Lower leg skin (tissue), 4 donors: ENCODE measurements around the gene INSL4. TPM values are rescaled to one million over a fixed set of nuclear protein-coding genes. Genes with fewer than 3 reads are reported as not detected.

Source experiments
- DNase-seq, 2 donors: peaks; one replicate each; pipeline ENCODE4 v3.0.0-alpha.2; 2019; ENCODE audit warnings: low spot score in 2 of 2
- H3K4me3 ChIP-seq: fragments of 200-600 bp; sonication (generic); 2 replicates; pipeline ENCODE4 v1.5.1; 2017; ENCODE audit warnings: mild to moderate bottlenecking, low read depth; ENCODE audit not compliant: poor library complexity, severe bottlenecking
- POLR2A ChIP-seq, 2 donors: fragments of 450-650 bp; IDR thresholded peaks; one replicate each; pipeline ENCODE4 v1.6.1; 2016 to 2017; ENCODE audit warnings: antibody characterized with exemption in 2 of 2, mild to moderate bottlenecking in 1 of 2, moderate library complexity in 1 of 2
- WGBS, 2 donors: methylation state at CpG; one replicate each; pipeline ENCODE4 v1.1.5; 2018; 5-methylcytosine and 5-hydroxymethylcytosine counted together
- intact Hi-C: fragments of 100-400 bp; cut with DNase I; formaldehyde crosslinking; loops from one replicate; pipeline ENCODE4 v1.15.0; 2023; ENCODE audit warnings: low total_unique reads
- total RNA-seq, 4 donors: library from RNA; depleted of rRNA; stranded (reverse); fragments of >200 nt; gene quantifications; one replicate each; pipeline ENCODE4 v1.1.0, GENCODE V29; 2016
- TF ChIP-seq, protein P1 (sequence below), 3 donors: fragments of 450-650 bp; IDR thresholded peaks; one replicate each; pipeline ENCODE4 v1.5.1; 2016; ENCODE audit warnings: antibody characterized with exemption in 3 of 3, mild to moderate bottlenecking in 3 of 3, moderate library complexity in 2 of 3

The INSL4 gene
- total RNA-seq, 4 donors from 2014 or later, result not detected

DNA sequence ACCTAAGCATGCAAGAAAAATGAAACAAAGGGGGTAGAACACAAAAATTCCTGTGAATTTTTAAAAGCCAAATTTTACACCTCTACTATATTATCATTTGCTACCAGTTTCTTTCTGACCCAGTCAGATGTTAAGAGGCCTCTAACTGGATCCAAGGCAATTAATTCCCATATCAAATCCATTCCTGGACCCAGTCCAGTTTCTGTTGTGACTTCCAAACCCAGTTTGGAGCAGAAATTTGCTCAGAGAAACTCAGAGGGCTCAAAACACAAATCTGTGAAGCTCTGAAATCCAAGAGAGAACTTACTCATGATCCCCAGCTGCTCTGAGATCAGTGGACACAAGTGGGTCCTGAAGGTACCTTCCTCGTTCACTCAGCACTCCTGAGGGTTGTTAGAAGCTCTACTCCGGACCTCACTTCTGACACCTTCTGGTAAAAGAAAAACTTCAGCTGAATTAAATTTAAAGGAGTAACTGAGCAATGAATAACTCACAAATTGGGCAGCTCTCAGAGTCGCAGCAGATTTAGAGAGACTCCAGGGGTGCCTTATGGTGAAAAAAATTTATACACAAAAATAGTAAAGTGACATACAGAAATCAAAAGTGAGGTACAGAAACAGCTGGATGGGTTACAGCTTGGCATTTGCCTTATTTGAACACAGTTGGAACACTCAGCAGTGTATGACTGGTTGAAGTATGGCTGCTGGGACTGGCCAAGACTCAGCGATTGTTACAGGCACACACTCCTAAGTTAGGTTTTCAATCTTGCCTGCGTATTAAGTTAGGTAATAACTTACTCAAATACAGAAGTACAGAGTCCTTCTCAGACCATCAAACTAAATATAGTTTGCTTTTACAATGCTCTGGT is 32.4 kb downstream of the INSL4 start:
- H3K4me3 ChIP-seq, result no peak overlapping the region
- TF ChIP-seq POLR2A (IDR thresholded peaks at IDR 0.05), result no peak
- TF ChIP-seq, protein P1, sequence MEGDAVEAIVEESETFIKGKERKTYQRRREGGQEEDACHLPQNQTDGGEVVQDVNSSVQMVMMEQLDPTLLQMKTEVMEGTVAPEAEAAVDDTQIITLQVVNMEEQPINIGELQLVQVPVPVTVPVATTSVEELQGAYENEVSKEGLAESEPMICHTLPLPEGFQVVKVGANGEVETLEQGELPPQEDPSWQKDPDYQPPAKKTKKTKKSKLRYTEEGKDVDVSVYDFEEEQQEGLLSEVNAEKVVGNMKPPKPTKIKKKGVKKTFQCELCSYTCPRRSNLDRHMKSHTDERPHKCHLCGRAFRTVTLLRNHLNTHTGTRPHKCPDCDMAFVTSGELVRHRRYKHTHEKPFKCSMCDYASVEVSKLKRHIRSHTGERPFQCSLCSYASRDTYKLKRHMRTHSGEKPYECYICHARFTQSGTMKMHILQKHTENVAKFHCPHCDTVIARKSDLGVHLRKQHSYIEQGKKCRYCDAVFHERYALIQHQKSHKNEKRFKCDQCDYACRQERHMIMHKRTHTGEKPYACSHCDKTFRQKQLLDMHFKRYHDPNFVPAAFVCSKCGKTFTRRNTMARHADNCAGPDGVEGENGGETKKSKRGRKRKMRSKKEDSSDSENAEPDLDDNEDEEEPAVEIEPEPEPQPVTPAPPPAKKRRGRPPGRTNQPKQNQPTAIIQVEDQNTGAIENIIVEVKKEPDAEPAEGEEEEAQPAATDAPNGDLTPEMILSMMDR (IDR thresholded peaks at IDR 0.05), result no peak
- DNase-seq, result no peak
- WGBS, 2 donors, result 47 to 54% methylated on average over 5 of the region's 5 CpGs
- intact Hi-C loops, result no loop called here

DNA sequence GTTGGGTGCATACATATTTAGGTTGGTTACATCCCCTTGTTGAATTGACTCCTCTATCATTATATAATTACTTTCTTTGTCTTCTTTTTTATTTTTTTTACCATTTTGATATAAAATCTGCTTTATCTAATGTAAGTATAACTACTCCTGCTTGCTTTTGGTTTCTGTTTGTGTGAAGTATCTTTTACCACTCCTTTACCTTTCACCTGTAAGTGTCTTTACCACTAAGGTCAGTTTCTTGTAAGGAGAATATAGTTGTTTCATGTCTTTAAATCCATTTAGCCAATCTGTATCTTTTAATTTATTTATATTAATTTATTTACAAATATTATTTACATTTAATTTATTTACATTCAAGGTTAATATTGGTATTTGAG is 33.0 kb downstream of the INSL4 start:
- TF ChIP-seq, protein P1 (IDR thresholded peaks at IDR 0.05), result no peak
- no peak for TF ChIP-seq POLR2A (IDR thresholded peaks at IDR 0.05)
- H3K4me3 ChIP-seq, result no peak overlapping the region
- no peak for DNase-seq
- intact Hi-C loops, result no loop called here

DNA sequence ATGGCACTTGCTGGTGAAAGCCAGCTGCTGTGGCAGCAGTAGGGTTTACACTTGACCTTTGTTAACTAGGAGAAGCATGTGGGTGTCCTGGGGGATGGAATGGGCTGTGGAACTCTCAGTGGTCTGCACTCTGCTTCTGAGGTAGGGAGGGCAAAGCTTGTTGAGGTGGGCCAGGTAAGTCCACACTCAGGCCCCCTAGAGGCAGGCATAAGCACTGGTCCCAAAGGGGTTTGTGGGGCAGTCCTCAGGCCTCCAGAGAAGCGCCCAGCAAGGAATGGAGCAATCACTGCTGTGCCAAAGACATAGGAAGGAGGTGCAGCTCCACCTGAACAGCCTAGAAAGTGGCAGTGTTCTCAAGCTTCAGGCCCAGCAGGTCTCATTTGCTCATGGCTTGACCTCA is 34.7 kb downstream of the INSL4 start:
- no peak overlapping the region for H3K4me3 ChIP-seq
- 0 to 78% methylated on average over 1 of the region's 1 CpG for WGBS, 2 donors
- DNase-seq, result peak in 1 of 2 donors; percentile 39
- intact Hi-C loops, result no loop called here
- TF ChIP-seq, protein P1 (IDR thresholded peaks at IDR 0.05), result no peak
- TF ChIP-seq POLR2A (IDR thresholded peaks at IDR 0.05), result no peak

DNA sequence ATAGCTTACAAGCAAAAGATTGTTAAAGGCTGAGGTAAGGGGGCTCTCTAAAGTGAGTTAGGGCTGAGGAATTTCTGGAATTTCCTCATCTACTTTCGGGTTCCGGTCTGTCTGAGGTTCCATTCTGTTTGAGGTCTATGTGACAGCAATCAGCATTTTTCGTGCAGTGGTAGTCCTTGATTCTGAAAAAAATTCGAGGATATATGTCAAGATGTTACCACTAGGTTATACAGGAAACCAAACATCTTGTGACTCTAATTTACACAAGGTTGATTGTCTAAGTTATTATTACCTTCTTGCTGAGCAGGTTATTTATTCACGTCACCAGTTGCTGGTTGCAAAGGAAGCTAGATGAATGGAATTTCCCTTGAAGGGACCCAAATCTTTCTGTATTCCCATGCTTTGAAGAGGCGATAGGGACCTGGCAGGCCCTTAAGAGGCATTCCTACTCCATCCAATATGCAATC is 38.1 kb downstream of the INSL4 start:
- TF ChIP-seq, protein P1 (IDR thresholded peaks at IDR 0.05), result no peak
- TF ChIP-seq POLR2A (IDR thresholded peaks at IDR 0.05), result no peak
- 36 to 39% methylated on average over 6 of the region's 6 CpGs for WGBS, 2 donors
- no peak for DNase-seq
- intact Hi-C loops, result no loop called here
- H3K4me3 ChIP-seq, result no peak overlapping the region

DNA sequence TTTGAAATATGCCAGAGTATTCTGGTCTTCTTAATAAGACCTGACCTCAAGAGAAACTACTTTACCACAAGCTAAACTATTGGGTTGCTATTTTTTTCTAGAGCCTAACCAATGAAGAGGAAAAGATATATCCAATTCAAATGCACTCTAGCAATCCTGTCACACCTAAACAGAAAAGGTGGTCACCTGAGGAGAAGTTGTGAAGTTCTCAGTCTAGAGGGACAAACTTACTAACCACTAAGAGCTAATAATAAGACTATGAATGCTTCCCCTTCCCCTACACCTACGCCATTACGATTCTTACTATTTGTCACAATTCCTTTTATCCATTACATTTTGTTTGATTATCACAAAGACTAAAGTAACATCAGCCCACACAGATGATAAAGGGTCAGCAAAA is 43.6 kb downstream of the INSL4 start:
- WGBS, 2 donors, result 92 to 94% methylated on average over 2 of the region's 2 CpGs
- no peak overlapping the region for H3K4me3 ChIP-seq
- TF ChIP-seq, protein P1 (IDR thresholded peaks at IDR 0.05), result no peak
- TF ChIP-seq POLR2A (IDR thresholded peaks at IDR 0.05), result no peak
- intact Hi-C loops, result no loop called here
- DNase-seq, result no peak
